ENCODE results near the gene PEMT. TPM values are rescaled to one million over a fixed set of nuclear protein-coding genes. Genes with fewer than 3 reads are reported as not detected.
A peak's percentile ranks its signal among the peaks of the same experiment; 100 is the strongest.
"Not testable (repeated sequence)": the region's sequence is repeated elsewhere in the genome, so short reads cannot be mapped to it uniquely, and the experiment has no call there.

The PEMT gene
- total RNA-seq (2021; ENCODE audit: unreplicated experiment) (27.0 TPM), Bru-seq, nascent RNA (percentile 48 among the genes with signal in this experiment), BruChase-seq, experiment 1, labeled RNA remaining after a 2-hour chase (percentile 50 among the genes with signal in this experiment), BruChase-seq, experiment 2, labeled RNA remaining after a 6-hour chase (percentile 50 among the genes with signal in this experiment)
- polyA plus RNA-seq (2012; ENCODE audit: insufficient read length), result 45.1 TPM
- long read RNA-seq, transcript PEMT-201 (7 exons, 1,013 nt), result major isoform, 21 of 31 reads
- long read RNA-seq, partial matches to known transcripts, result 3 of 31 reads
- long read RNA-seq, other reads (novel, unspliced or antisense), result 6 of 31 reads

GRCh38 chr17:17591355-17592298 is at the start of gene PEMT:
Gene PEMT, minus strand, starts transcription at chr17:17591708. Its CDS starts 82 bp downstream, at chr17:17591626.
- no TSS peak for BruUV-seq (replicated peaks)
- H3K27ac ChIP-seq (ENCODE audit: low read length), result peak within 1 kb of the TSS; percentile 95
- H3K27me3 ChIP-seq (ENCODE audit: control insufficient read depth, insufficient read depth, low read length), result no peaks in the 10 kb centered on the region
- no peaks in the 10 kb centered on the region; the same call in 1 of the 2 replicates for H3K36me3 ChIP-seq (ENCODE audit: control insufficient read depth, insufficient read depth, low read length)
- ChIA-PET CTCF (no interaction called here), POLR2A (interaction anchor here (0.6 kb wide), 2 partner anchors 51 to 92 kb away, joined by 3 read pairs; no protein-coding TSS in a partner anchor)
- peak; percentile 89 for DNase-seq (ENCODE audit: low read depth, low spot score)
- H3K4me1 ChIP-seq (ENCODE audit: control insufficient read depth, insufficient read depth, low read length), result peaks cover 6% of the 10 kb centered on the region; the same call in 1 of the 2 replicates
- no peaks in the 10 kb centered on the region for H3K9me3 ChIP-seq (ENCODE audit: control insufficient read depth, insufficient read depth, low read depth, low read length)
- in situ Hi-C loops (cut with HindIII; ENCODE audit: low pct_unique_long_range_greater_than_20kb, low sequenced_read_pairs) (no loop called here), intact Hi-C loops (cut with micrococcal nuclease; ENCODE audit: unreplicated experiment) (no loop called here)
- peak within 1 kb of the TSS; percentile 90 to 91 for H3K4me3 ChIP-seq (ENCODE audit: low read depth in 2 of 2, low read length in 2 of 2)
- ATAC-seq, result peak; percentile 98
- TF ChIP-seq SIN3A (IDR thresholded peaks at IDR 0.05; ENCODE audit: borderline replicate concordance, insufficient read depth, low read depth, low read length) (0 out of 2 replicates have a peak, but pooled peaks have one; percentile 10), REST (IDR thresholded peaks at IDR 0.05; ENCODE audit: insufficient read depth in 1 of 2, low read depth in 2 of 2, low read length in 1 of 2) (no peak), TCF7L2 (IDR thresholded peaks at IDR 0.05; ENCODE audit: low read depth, low read length) (peak; percentile 94), CTCF (IDR thresholded peaks at IDR 0.05) (no peak), POLR2AphosphoS5 (IDR thresholded peaks at IDR 0.05; ENCODE audit: low read depth, low read length) (0 out of 2 replicates have a peak, but pooled peaks have one; percentile 40)

- CTCF ChIA-PET, result not testable (repeated sequence)
Measured at GRCh38 chr17:17639661-17640270, 48.3 kb upstream of the PEMT start.

More at GRCh38 chr17:17639661-17640270, 48.3 kb upstream of the PEMT start:
- in situ Hi-C loops (cut with HindIII; ENCODE audit: low pct_unique_long_range_greater_than_20kb, low sequenced_read_pairs); H3K27me3 ChIP-seq (ENCODE audit: control insufficient read depth, insufficient read depth, low read length); DNase-seq (ENCODE audit: low read depth, low spot score); H3K27ac ChIP-seq (ENCODE audit: low read length); ATAC-seq; H3K36me3 ChIP-seq (ENCODE audit: control insufficient read depth, insufficient read depth, low read length); H3K9me3 ChIP-seq (ENCODE audit: control insufficient read depth, insufficient read depth, low read depth, low read length); H3K4me3 ChIP-seq (ENCODE audit: low read depth in 2 of 2, low read length in 2 of 2); H3K4me1 ChIP-seq (ENCODE audit: control insufficient read depth, insufficient read depth, low read length); BruUV-seq (replicated peaks): not testable (repeated sequence)
- intact Hi-C loops (cut with micrococcal nuclease; ENCODE audit: unreplicated experiment), result loop anchor here (5.0 kb wide), 2 partner anchors 142 to 282 kb away; partner anchors contain the start of gene RASD1
- POLR2A ChIA-PET, result interaction anchor here (0.7 kb wide), 1 partner anchor 404 kb away, joined by 5 read pairs; no protein-coding TSS in a partner anchor

Measured in Panc1 (cell line).